GM21619 (cell line): ENCODE results near the gene NOL4L.

Experiments
- ATAC-seq: cut with Tn5 transposase; IDR thresholded peaks from one replicate; pipeline ENCODE4 v1.9.1; 2021; ENCODE audit not compliant: unreplicated experiment

NOL4L gene

DNA sequence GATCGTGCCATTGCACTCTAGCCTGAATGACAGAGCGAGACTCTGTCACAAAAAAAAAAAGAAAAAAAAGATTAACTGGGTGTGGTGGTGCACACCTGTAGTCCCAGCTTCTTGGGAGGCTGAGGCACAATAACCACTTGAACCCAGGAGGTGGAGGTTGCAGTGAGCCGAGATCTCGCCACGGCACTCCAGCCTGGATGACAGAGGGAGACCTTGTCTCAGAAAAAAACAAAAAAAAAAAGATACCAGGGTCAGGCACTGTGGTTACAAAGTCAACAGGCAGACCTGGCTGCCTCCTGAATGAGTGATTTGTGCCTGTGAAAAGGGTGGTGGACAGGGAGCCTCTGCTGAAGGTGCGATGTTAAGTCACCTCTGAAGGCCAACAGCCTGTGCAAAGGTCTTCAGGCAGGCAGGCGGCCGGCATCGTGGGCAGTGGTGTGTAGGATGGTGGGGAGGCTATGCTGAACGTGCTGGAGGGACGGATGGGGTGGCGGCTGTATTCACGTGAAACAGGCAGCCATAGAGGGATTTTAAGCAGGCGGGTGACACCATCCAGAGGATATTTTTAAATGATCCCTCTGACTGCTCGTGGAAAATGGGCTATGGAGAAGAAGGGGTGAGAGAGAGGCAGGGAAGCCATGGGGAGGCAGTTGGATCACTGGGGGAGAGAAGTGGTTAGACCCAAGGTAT, 41.4 kb downstream of the NOL4L start:
- ATAC-seq = no peak

DNA sequence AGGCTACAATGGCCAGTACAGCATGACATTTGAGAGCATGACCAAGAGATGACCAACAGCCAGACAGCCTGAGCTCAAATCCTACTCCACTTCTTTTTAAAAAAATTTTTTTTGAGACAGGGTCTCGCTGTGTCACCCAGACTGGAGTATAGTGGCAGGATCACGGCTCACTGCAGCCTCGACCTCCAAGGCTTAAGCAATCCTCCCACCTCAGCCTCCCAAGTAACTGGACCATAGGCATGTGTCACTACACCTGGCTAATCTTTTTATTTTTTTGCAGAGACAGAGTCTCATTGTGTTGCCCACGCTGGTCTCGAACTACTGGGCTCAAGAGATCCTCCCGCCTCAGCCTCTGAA, 42.9 kb downstream of the NOL4L start:
- ATAC-seq = no peak

DNA sequence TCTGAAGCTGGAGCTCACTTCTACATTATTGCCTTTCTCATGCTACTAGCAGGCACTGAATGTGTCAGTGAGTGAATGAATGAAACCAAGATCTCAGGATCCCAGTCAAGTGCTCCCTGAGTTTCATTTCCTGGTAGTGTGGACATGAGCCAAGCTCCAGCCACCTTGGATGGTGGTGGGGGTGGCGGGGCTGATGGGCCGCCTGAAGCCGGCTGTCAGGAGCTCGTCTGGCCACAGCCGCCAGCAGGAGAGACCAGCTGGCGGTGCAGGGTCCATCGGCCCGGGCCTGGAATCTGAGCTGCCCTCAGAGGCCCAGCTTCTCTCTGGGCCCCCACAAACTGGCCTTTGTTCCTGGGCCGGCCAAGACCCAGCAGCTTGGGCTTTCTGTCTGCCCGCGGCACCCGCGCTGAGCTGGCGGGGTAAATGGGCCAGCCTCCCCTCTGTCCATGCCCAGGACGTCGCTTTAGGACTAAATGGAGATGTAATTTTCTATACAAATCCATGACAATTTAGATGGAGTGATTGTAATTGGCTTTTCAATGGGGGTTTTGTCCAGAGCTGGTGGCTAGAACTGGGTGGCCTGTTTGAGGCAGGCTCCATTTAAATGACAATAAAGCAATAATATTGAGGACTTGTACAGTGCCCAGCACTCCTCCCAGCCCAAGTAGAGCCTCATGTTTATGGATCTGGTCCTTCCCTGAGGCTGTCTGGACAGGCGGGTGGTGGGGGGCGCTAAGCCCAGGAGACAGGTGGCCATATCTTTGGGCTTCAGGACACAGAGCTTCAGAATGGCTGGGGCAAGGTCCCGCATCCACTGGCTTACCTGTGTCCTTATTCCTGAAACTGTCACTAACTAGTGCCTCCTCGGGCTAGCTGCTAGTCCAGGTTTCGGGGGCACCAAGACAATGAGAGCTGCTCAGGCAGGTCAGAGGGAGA, 43.5 kb downstream of the NOL4L start:
- no peak for ATAC-seq

- ATAC-seq = no peak
Observed at GRCh38 chr20:32539817-32540675, 45.1 kb downstream of the NOL4L start.

DNA sequence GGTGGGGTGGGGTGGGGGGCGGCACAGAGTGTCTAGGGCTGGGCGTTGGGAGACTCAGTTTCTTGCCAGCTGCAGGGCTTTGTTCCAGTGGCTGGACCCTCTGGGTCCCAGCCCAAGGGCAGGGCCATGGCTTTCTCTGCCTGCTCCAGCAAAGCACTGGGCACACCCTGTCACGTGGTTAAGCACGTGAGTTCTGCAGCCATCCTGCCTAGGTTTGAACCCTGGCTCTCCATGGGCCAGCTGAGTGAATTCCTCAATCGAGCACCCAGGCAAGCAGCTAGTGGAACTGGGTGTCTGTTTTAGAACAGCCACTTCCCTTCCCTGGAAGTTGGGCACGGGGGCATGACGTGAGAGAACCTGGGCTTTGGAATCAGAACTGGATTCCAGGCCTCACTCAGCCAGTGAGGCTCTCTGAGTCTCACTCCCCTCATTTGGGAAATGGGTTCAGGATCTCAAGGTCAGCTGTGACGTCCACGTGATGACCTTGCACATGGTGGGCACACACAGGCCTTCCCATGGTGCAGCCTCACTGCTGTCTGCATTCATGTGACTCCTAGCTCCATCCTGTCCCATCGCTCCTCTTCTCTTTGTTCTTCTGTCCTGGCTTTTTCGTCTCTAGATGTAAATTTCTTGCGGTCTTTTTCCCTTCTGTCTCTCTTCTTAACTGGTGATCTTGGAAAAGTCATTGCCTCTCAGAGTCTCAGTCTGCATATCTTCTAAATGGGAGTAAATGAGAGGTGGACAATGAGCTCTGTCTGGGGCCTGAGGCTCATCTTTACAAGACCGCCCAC, 45.9 kb downstream of the NOL4L start:
- no peak for ATAC-seq

- no peak for ATAC-seq
Observed at GRCh38 chr20:32538526-32538939, 46.6 kb downstream of the NOL4L start.

DNA sequence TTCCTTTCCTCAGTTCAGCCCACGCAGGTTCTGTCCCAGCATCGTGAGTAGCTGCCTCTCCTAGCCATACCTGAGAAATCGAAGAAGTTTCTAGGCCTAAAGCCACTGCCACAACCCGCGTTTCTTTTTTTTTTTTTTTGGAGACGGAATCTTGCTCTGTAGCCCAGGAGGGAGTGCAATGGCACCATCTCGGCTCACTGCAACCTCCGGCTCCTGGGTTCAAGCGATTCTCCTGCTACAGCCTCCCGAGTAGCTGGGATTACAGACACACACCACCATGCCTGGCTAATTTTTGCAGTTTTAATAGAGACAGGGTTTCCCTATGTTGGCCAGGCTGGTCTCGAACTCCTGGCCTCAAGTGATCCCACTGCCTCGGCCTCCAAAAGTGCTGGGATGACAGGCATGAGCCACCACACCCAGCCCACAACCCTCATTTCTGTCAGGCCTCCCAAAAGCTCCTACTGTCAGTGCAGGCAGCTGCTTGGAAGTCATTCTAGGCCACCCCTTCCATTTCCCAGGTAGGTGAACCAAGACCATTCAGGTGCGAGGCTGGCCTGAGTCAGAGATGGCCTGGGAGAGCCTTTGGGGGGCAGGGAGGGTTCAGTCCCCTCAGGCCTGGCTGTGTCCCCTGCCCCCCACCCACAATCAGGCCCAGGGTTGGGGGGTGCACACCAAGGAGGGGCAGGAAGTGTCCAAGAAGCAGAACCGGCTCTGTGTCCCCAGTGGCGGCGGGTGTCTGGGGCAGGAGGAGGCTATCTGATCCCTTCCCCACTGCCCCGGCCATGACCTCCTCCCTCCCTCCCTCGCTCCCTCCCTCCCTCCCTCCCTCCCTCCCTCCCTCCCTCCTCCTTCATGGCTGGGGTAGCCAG, 47.2 kb downstream of the NOL4L start:
- no peak for ATAC-seq

- ATAC-seq = no peak
Observed at GRCh38 chr20:32536851-32537656, 48.1 kb downstream of the NOL4L start.

DNA sequence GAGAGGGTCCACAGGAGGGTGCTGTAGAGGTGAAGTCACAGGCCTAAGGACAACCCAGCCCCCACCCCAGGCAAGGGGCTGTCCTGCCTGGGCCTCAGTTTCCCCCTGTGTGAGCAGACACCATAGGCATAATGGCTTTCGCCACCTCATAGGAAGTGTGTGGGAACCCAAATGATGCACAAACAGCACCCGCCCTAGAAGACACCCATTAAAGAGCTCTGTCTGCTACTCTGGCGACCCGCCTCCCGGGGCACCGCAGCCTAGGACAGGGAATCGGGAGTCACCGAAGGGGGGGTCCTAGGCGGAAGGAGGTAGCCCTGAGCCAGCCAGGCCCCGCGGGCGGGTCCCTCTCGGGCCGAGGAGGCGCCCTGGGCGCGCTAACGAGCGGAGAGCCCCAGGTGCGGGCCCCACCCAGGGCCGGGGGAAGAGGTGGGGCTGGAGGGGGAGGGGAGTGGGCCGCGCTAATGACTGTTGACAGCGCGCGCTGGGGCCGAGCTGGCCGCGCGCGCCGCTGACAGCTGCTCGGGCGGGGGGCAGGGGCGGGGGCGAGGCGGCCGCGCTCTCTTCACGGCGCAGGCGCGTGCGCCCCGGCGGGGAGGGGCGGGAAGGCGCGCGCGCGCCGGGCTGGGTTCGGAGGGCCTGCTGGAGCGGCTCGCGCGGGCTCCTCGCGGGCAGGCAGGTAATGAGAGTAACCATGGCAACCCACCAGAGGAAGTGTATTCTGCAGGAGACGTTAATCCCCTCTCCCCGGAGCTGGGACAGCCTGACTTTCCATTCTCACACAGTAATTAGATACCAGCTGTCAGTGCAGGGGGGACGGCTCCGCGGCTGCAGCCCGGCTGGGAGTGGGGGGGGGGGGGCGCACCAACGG, 48.9 kb downstream of the NOL4L start:
- ATAC-seq = no peak

- ATAC-seq = no peak
Observed at GRCh38 chr20:32535316-32535952, 49.7 kb downstream of the NOL4L start.

DNA sequence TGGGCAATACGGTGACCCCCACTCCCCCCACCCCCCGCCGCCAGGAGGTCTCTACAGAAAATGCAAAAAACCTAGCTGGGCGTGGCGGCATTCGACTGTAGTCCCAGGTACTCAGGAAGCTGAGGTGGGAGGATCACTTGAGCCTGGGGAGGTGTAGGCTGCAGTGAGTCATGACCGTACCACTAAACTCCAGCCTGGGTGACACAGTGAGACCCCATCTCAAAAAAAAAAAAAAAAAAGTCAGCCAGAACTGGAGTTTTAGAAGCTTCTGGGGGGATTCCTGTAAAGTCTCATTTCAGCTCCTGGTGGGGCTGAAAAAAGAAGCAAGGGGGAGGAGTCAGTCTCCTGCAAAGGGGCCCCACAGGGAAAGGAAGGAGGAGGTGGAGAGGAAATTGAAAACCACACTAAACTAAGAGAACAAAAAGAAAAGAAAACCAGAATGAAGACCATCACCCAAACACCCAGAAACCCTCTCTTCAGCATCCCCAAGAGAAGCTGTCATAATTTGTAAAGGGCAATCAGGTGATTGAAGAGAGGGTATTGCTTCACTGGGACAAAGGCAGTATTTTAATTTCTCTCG, 50.4 kb downstream of the NOL4L start:
- ATAC-seq = no peak

DNA sequence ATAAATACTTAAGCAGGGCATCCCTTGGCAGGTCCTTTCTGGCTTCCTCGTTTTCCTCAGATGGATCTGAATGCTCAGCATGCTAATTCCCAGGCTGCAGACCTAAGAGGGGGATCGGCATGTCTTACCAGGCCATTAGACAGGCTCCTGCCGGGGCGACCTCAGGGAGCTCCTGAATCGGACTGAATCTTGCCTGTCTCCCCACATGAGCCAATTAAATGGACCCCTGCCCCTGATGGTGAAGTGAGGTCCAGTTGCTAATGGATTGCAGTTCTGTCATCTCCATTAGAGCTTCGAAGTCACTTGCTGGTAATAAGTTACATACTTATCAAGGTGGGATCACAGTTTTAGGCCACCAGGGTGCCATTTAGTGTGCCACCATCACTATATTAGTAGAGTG, 51.4 kb downstream of the NOL4L start:
- no peak for ATAC-seq

GRCh38 chr20:32532246-32532645, 52.9 kb downstream of the NOL4L start:
- ATAC-seq = no peak

DNA sequence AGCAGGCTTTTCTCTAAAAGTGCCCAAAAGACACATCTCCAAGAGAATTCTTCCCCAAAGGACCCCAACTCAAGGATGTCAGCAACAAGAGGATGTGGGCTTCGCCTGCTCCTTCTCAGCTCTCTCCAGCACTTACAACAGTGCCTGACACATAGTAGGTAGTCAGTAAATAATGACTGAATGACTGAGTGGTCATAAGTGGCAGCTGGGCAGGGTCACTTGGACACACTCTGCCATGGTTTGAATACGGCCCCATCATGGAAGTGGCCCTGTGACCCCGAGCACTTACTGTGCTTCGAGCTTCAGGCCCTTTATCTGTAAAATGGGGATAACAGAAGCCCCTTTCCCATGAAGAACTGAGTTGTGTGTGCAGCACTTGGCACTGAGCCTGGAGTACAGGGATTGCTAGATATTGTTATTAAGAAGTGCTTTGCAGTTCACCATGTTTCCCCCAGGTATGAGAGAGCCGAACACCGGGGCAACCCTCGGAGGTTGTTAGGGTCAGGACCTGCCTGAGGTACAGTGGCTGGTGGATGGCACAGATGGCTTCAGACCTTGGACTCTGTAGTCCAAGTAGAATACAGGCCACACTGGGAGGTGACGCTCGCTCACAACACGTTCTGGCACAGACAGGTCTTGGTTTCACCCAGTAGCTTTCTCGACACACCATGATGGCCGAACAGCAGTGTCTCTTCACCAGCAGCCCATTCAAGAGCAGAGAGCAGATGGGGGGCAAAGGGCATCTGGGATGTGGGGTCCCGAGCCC, 56.0 kb downstream of the NOL4L start:
- ATAC-seq = no peak

DNA sequence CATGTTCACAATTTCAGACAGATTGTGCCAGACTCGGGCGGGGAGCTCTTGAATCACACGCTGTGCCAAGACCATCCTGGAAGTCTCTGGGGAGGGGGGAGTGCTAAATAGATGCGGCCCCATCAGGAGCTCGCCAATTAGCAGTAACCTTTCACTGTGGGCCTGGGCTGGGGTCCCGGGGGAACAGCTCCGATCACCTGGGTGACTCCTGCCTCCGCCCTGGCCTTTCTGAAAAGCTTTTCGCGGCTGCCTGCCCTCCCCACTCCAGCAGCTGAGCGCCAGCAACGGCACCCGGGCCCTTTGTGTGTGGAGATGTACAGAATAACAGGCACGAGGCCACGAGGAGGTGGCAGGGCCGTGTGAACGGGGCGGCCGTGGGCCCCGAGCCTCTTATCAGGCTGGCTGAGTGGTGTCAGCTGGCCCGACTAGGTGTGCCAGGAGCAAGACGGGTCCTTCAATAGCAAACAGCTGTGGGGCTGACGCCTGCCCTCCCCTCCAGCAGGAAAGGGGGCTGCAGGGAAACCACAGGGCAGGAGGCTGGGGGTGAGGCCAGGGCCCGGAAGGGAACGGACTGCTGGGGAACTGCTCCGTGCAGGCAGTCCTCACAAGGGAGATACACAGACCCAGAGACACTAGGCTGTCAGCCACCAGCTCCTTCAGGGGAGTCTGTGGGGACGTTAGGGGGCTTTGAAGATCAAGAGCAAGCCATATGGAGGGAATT, 56.8 kb downstream of the NOL4L start:
- ATAC-seq = no peak
